Measurements from ENCODE around the gene GFOD1.

GFOD1 gene

GRCh38 chr6:13479206-13479800, 8.1 kb downstream of the GFOD1 start:
- no peak overlapping the region for H3K4me3 ChIP-seq (ENCODE audit: low read depth, low read length)
- no peak for DNase-seq (ENCODE audit: low read depth)
- TF ChIP-seq CTCF (IDR thresholded peaks at IDR 0.05; ENCODE audit: insufficient read depth, low read depth, low read length, missing control alignments): no peak

GRCh38 chr6:13478525-13478966, 8.9 kb downstream of the GFOD1 start:
- TF ChIP-seq CTCF (IDR thresholded peaks at IDR 0.05; ENCODE audit: insufficient read depth, low read depth, low read length, missing control alignments): no peak
- no peak overlapping the region for H3K4me3 ChIP-seq (ENCODE audit: low read depth, low read length)
- DNase-seq (ENCODE audit: low read depth): no peak

- no peak for DNase-seq (ENCODE audit: low read depth)
- TF ChIP-seq CTCF (IDR thresholded peaks at IDR 0.05; ENCODE audit: insufficient read depth, low read depth, low read length, missing control alignments): no peak
- no peak overlapping the region for H3K4me3 ChIP-seq (ENCODE audit: low read depth, low read length)
Measured at GRCh38 chr6:13474787-13475186, 12.6 kb downstream of the GFOD1 start.

GRCh38 chr6:13474360-13474759, 13.0 kb downstream of the GFOD1 start:
- H3K4me3 ChIP-seq (ENCODE audit: low read depth, low read length): no peak overlapping the region
- no peak for DNase-seq (ENCODE audit: low read depth)
- TF ChIP-seq CTCF (IDR thresholded peaks at IDR 0.05; ENCODE audit: insufficient read depth, low read depth, low read length, missing control alignments): no peak

GRCh38 chr6:13473768-13474165, 13.6 kb downstream of the GFOD1 start:
- no peak for TF ChIP-seq CTCF (IDR thresholded peaks at IDR 0.05; ENCODE audit: insufficient read depth, low read depth, low read length, missing control alignments)
- H3K4me3 ChIP-seq (ENCODE audit: low read depth, low read length): no peak overlapping the region
- DNase-seq (ENCODE audit: low read depth): no peak

GRCh38 chr6:13472976-13473767, 14.2 kb downstream of the GFOD1 start:
- no peak overlapping the region for H3K4me3 ChIP-seq (ENCODE audit: low read depth, low read length)
- no peak for DNase-seq (ENCODE audit: low read depth)
- no peak for TF ChIP-seq CTCF (IDR thresholded peaks at IDR 0.05; ENCODE audit: insufficient read depth, low read depth, low read length, missing control alignments)

Data from GM12865 (cell line).